HUDEP-2 (cell line): ENCODE data around the gene TPRA1.

Source experiments
- DNase-seq, 76 experiments: peaks; one replicate each; lab custom pipeline; 2025; ENCODE audit not compliant: unreplicated experiment in 76 of 76; lab: John Stamatoyannopoulos, UW

Gene TPRA1

GRCh38 chr3:127590593-127591465 lies at the start of gene TPRA1:
TSS of gene TPRA1 (minus strand) at chr3:127590733. CDS start at chr3:127580146, 10,587 bp downstream.
- peak in 75 of 76 experiments; percentile 61 to 97 (median 88) for DNase-seq

GRCh38 chr3:127640042-127640355 lies 49.5 kb upstream of the TPRA1 start:
- DNase-seq: no peak

- DNase-seq: no peak
Observed at GRCh38 chr3:127639173-127640041, 48.9 kb upstream of the TPRA1 start.

GRCh38 chr3:127637971-127638370 lies 47.4 kb upstream of the TPRA1 start:
- no peak for DNase-seq

GRCh38 chr3:127637546-127637945 lies 47.0 kb upstream of the TPRA1 start:
- peak in 13 of 76 experiments; percentile 4 to 37 (median 9) for DNase-seq

GRCh38 chr3:127634653-127635052 lies 44.1 kb upstream of the TPRA1 start:
- DNase-seq: no peak

GRCh38 chr3:127632035-127632820 lies 41.7 kb upstream of the TPRA1 start:
- no peak for DNase-seq

- no peak for DNase-seq
Observed at GRCh38 chr3:127630811-127631714, 40.5 kb upstream of the TPRA1 start.

- peak in 10 of 76 experiments; percentile 11 to 40 (median 24) for DNase-seq
Observed at GRCh38 chr3:127629467-127630403, 39.2 kb upstream of the TPRA1 start.

GRCh38 chr3:127628788-127629466 lies 38.4 kb upstream of the TPRA1 start, which contains the start of gene PODXL2:
TSS of gene PODXL2 (plus strand) at chr3:127629185. CDS start at chr3:127629220, 35 bp downstream.
- DNase-seq: peak in 68 of 76 experiments; percentile 5 to 79 (median 58)

GRCh38 chr3:127628426-127628787 lies 37.9 kb upstream of the TPRA1 start:
- DNase-seq: no peak

GRCh38 chr3:127625821-127626220 lies 35.3 kb upstream of the TPRA1 start:
- no peak for DNase-seq

GRCh38 chr3:127624063-127624462 lies 33.5 kb upstream of the TPRA1 start:
- DNase-seq: no peak

- DNase-seq: no peak
Observed at GRCh38 chr3:127622772-127623576, 32.4 kb upstream of the TPRA1 start.

- no peak for DNase-seq
Observed at GRCh38 chr3:127622031-127622430, 31.5 kb upstream of the TPRA1 start.

- DNase-seq: no peak
Observed at GRCh38 chr3:127620637-127621375, 30.3 kb upstream of the TPRA1 start.

- DNase-seq: no peak
Observed at GRCh38 chr3:127618891-127619290, 28.4 kb upstream of the TPRA1 start.
